IPS-11a (cell line): Measurements from ENCODE around the gene C1orf185.
"Not testable (repeated sequence)": the region's sequence is repeated elsewhere in the genome, so short reads cannot be mapped to it uniquely, and the experiment has no call there.

Source experiments
- H3K4me3 ChIP-seq: one replicate; pipeline ENCODE4 v1.5.1; 2013; ENCODE audit warnings: low read depth, low read length, control low read depth

The C1orf185 gene

DNA sequence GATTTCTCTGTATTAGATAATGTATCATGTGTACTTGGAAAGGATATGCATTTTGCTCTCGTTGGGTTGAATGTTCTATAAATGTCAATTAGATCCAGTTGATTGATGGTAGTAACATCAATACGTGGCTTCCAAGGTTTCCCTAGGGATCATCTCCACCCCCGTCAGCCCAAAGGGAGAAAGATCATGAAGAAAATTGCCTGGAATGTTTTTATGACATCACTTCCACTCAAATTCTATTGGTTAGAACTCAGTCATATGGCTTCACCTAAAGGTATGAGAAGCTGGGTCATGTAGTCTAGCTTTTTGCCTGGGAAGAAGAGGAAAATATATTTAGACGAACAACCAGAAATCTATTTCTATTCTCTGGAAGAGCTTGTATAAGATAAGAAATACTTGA is at the start of gene C1orf185:
Gene C1orf185 (plus strand): TSS at position 253 of the 400 bp plus-strand sequence. CDS start 6 bp downstream, at position 259.
- H3K4me3 ChIP-seq, result no peak within 1 kb of the TSS

DNA sequence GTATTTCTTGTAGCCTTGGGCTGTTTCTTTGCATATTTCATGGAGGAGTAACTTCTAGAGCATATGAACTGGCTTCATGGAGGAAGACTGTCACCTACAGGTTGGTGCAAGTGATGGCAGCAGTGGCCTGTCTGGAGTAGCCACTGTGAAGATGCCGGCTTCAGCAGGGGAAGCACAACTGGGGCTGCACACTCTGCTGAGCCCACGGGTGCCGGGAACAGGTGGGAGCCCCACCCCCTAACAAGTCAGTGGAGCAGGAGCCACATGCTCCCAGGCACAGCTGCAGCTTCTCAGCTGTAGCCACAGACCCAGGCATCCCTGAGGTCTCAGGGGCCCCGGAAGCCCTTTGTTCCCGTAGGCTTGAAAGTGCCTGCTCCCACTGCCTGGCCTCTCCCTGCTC is 43.2 kb upstream of the C1orf185 start:
- H3K4me3 ChIP-seq, result no peak overlapping the region

DNA sequence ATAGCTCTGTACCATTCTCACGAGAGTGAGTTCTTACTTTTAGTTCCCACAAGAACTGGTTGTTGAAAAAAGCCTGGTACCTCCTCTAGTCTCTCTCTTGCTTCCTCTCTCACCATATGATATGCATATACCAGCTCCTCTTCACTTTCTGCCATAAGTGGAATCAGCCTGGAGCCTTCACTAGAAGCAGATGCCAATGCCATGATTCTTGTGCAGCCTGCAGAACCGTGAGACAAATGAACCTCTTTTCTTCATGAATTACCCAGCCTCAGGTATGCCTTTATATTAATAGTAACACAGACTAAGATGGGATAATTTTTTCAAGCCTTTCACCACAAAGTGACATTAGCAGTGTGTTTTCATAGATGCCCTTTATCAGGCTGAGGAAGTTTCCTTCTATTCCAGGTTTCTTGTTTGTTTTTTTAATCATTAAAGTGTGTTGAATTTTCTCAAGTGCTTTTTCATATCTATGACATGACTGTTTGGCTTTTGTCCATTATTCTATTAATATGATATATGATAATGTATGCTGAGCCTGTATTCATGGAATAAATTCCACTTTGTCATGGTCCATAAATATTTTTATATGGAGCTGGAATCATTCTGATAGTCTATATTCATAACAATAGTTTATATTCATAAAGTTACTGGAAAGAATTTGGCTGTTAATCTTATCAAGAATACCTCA is 40.7 kb upstream of the C1orf185 start:
- H3K4me3 ChIP-seq, result no peak overlapping the region

DNA sequence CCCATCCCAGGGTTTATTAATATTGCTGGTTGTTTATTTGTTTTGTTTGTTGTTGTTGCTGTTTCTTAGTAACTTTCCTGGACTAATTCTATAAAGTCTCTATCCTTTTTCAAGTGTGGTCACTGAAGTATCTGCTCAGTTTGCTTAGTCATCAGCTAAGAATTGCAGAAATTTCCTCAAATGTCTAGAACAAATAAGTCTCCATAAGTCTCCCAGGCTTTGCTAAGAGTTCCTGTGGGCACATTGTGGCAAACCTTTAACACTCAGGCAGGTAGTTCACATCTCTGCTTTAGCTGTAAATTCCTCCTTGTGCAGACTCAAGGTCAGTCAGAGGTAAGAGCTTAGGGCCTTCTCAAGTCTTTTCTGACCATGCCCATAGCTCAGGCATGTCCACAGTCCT is 38.9 kb upstream of the C1orf185 start:
- H3K4me3 ChIP-seq, result no peak overlapping the region

DNA sequence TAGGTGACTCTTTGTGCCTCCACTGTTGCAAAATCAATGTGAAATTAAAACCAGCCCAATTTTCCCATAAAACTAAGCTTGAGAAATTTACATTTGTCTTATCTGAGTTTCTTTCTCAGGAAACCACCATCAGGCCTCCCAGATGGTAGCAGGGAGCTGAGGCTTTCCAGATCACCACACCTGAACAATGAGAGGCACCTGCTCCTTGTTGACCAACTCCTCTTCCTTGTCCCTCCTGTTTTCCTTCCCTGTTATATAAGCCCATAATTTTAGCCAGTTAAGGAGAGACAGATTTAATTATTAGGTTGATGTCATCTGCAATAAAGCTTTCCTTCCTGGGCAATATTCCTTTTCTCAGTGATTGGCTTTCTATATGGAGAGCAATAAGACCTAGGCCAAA is 32.0 kb upstream of the C1orf185 start:
- no peak overlapping the region for H3K4me3 ChIP-seq

DNA sequence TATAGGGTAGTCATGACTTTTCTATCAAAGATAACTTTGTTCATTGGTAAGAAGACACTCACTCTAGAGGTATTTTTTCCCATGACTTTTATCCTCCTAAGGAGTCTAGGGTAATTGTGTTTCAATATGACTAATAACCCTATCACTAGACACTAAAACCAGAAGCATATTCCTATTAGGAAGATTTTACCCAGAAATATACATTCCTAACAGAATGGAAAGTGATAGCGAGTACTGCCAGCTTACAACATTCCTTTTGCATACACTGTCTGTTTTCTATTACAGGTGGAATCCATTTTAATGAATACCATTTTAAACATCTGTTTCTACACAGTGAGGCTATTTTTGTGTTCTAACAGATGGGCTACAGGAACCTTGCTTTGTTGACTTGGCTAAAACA is 31.4 kb upstream of the C1orf185 start:
- H3K4me3 ChIP-seq, result no peak overlapping the region

DNA sequence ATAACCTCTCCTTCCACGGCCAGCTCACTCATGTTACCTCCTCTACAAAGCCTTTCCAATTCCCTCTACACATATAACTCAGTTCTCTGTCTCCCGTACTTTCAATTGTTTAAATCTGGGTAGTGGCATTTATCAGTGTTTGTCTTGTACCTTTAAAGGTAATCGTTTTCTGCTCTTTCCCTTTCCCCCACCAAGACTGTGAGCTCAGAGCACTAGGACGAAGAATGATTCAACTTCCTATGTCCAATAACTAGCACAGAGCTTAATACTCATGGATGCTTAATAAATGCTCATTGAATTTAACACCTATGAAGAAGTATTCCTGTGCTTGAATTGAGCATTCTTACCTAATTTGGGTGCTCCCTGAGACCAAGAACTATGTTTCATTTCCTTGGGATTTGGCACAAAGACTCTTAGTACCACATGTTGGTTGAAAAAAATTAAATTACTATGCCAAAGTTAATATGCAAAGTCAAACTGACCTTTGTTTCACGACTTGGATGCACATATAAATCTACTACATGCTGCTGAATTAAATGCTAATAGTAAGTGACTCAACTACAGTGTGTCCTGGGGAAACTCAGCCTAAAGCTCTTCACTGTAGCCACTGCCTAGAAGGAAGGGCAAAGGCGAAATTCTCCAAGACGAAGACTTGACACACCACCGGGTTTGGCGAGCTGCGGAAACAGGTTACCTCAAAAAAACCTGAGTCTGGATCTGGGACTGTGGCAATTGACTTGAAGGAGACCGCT is 30.6 kb upstream of the C1orf185 start:
- no peak overlapping the region for H3K4me3 ChIP-seq

DNA sequence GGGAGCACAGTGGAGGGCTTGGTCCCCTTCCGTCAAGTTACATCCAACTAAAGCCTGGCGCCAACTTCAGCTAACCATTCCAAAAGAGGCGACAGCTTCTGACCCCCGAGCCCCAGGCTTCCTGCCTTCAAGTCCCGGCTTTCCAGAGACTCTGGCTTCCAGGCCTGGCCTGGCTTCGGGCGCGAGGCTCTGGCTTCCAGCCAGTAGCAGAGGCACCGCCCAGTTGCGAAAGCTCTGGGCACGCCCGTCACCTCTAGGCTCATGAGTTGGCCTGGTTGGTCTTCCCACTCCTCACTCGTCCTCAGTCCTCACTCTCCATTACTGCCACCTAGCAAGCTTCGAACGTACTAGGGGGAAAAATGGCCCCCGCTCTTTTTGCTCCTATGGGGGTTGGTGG is 30.0 kb upstream of the C1orf185 start:
- H3K4me3 ChIP-seq, result no peak overlapping the region

DNA sequence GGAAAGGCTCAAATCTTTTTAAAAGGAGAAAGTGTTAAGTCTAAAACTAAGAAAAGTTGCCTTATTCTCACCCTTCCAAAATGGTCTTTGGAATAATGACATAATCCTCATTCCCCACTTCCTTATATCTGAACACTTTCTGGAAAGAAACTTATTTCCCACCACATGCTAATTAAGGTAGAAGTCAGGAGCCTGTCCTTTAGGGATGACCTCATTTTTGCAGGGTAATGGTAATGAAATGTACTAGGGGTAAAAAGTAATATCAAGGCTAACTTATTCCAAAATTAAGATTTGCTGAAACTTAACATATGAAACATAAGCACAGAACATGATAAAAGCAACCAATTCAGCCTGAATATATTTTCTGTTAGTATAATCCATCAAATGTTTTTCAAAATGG is 29.4 kb upstream of the C1orf185 start:
- no peak overlapping the region for H3K4me3 ChIP-seq

DNA sequence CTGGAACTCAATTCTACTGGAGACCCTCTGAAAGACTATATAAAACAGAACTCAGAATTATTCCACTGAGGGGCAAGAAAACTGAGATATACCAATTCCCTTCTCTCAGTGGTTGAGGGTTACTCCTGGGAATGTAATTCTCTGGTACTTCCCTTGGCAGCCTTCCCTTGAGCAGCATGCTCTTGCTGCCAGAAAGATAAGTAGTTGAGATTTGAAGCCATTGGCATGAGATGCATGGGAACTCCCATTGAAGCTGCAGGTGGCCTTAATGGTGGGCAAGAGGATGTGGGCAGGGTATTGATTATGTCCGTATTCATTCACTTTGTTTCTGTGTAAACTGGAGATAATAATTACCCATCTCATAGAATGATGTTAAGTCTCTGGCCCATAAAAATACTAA is 28.6 kb upstream of the C1orf185 start:
- H3K4me3 ChIP-seq, result no peak overlapping the region

DNA sequence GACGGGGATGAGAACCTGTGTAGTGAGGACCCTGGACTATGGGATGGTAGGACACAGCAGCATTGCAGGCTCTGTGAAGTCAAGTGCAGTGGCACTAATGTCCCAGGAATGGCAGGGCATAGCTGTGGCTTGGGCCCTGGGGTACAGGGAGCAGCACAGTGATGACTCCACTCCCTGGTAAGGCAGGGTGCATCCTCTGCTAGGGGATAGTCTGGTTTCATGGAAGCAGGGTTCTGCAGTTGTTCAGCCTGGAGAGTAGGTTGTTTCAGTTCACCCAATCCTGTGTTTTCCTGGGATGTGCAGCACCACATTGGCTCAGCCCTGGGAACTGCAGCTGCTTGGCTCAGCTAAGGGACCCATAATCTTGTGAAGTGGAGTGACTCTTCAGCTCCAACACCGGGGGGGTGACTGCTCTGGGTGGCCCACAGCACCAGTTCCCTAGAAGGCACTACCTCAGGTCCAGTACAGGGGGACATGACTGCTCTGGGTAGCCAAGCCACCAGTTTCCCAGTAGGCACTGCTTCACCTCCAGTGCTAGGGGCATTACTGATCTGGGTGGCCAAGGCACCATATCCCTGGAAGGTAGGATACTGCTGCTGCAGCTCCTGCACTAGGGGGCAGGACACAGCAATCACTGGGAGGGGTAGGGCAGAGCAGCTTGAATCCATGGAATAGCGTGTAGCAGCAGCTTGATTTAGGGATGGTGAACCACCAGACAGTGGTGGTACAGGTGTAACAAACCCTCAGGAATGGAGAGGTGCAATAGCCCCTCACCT is 15.3 kb upstream of the C1orf185 start:
- no peak overlapping the region for H3K4me3 ChIP-seq

DNA sequence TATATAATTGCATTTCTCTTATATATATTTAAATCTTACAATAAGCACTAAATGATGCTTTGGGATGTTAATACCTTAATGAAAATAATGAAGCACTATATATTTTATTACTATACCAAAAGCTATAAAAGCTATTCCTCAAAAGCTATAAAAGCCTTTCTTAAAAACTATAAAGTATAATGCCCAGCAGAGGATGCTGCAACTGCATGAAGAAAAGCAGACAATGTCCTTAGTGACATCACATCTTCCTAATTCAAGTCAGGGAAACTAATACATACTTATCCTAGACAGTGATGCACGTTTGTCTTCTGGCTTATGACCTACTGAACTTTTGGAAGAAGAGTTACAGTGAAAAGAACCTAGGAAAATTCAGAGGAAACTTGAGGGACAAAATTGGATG is 13.6 kb upstream of the C1orf185 start:
- no peak overlapping the region for H3K4me3 ChIP-seq

DNA sequence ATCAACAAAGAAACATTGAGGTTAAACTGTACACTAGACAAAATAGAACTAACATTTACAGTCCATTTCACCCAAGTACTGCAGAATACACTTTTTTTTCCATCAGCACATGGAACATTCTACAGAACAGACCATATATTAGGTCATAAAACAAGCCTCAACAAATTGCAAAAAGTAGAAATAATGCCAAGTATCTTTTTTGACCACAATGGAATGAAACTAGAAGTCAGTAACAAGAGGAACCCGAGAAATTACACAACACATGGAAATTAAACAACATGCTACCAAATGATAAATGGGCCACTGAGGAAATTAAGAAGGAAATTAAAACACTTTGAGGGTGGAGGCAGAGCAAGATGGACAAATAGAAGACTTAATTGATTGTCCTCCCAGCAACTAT is 8.4 kb upstream of the C1orf185 start:
- no peak overlapping the region for H3K4me3 ChIP-seq

DNA sequence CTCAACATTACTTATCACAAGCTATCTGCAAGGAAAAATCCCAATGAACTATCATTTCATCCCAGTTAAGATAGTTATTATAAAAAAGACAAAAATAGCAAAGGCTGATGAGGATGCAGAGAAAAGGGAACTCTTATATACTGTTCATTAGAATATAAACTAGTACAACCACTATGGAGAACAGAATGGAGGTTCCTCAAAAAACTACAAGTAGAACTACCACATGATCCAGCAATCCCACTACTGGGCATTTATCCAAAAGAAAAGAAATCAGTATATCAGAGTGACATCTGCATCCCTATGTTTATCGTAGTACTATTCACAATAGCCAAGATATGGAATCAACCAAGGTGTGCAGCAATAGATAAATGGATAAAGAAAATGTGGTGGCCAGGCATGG is 4.9 kb upstream of the C1orf185 start:
- H3K4me3 ChIP-seq, result no peak overlapping the region

DNA sequence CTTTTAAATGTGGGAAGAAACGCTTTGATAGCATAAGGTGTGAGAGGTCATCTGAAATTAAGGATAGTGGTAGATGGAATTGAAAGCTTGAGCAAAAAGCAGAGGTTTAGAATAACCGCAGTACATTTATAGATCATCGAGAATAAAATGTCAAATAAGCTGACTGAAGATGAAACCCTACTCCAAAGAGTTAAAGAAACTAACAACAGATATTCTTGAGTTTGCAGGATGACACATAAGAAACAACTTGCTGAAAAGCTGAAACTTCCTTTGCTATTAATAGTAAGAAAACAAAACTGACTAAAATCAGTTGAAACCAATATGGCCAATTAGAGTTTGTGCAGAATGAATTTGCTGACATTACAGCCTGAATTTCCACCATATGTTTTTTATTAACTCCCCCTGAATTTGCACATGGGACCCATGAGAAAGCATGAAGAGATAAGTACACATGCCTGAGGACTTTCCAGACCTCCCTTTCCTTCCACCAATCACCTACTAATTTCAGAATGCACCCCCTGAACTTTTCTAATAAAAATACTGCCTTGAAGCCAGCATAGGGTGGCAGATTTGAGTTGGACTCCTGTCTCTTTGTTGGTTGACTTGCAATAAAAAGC is 1.7 kb upstream of the C1orf185 start:
- no peak overlapping the region for H3K4me3 ChIP-seq

DNA sequence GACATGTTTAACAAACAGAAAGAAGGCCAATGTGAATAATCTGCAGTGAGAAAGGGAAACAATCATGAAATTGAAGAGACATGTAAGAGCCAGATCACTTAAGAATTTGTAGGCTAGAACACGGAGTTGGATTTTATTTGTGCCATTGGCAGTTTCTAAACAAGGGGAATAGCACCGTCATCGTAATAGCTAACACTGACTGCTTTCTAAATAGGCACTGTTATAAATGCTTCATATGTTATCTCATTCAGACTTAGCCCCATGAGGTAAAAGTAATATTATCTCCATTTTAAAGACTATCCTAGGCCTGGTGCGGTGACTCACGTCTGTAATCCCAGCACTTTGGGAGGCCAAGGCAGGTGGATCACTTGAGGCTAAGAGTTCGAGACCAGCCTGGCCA is 12.1 kb downstream of the C1orf185 start:
- H3K4me3 ChIP-seq, result no peak overlapping the region

DNA sequence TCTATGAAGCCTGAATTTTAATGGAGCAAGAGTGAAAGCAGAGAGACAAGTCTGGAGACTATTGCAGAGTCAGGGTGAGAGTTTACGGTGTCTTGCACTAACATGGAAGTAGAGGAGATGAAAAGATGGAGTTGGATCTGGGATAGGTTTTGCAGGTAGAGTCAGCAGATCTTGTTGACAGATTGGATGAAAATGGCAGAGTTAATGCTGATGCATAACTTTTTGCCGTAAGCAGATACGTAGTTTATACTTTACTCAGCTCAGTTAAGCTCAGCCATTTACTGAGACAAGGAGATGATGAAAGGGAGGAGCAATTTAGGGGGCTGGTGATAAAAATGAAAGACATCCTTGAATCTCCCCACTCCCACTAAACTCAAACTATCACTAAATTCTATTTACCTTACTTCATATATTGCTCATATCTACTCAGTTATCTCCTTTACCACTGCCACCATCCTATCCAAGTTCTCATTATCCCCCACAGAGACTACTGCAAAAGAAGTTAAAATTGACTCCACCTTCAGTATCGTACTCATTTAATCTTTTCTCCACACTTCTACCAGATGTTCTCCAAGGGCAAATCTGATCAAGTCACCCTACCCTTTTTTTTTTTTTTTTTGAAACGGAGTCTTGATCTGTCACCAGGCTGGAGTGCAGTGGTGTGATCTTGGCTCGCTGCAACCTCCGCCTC is 13.8 kb downstream of the C1orf185 start:
- H3K4me3 ChIP-seq, result no peak overlapping the region

DNA sequence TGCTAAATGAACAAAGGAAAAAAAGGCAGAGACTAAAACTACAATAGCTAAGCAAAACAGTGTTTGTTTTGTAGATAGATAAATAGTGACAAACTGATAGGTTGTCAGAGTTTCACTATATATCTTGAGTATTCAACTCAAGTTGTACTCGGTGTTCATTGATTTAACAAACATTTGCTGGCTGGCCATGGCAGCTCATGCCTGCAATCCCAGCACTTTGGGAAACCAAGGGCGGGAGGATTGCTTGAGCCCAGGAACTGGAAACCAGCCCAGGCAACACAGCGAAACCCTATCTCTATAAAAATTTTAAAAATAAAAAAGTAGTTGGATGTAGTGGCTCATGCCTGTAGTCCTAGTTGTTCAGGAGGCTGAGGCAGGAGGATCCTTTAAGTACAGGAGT is 17.3 kb downstream of the C1orf185 start:
- no peak overlapping the region for H3K4me3 ChIP-seq

DNA sequence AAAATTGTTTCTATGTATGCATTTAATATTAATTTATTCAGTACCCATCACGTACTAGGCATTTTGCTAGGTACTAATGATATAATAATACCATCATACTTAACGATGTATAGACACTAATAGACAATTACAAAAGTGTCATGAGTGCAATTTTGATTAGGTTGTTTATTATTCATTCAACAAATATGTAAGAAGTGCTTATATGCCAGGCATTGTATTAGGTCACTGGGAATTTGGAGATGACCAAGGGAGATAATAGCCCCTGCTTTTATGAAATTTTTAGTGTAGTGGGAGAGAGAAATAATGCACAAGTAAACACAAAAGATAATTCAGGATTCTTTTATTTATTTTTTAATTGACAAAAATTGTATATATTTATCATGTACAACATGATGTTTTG is 18.6 kb downstream of the C1orf185 start:
- H3K4me3 ChIP-seq, result no peak overlapping the region

DNA sequence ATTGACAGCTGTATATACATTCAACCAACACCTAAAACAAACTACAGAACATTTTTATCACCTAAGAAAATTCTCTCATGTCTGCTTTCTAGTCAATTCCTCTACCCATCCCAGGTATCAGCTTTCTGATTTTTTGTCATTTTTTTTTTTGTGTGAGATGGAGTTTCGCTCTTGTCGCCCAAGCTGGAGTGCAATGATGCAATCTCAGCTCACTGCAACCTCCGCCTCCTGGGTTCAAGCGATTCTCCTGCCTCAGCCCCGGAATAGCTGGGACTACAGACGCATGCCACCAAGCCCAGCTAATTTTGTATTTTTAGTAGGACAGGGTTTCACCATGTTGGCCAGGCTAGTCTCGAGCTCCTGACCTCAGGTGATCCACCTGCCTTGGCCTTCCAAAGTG is 25.1 kb downstream of the C1orf185 start:
- not testable (repeated sequence) for H3K4me3 ChIP-seq

DNA sequence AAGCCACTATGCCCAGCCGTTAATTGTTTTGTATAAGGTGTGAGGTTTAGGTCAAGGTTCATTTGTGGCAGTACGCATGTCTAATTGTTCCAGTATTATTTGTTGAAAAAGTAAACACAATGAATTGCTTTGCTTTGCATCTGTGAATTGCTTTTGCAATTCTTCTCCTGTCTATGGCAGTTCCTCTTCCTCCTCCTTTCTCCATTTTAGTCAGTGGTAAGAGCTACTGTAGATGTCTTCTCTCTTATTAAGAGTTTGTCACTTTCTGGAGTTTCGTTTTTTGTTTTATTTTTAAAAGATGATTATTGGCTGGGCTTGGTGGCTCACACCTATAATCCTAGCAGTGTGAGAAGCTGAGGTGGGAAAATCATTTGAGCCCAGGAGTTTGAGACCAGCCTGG is 29.2 kb downstream of the C1orf185 start:
- H3K4me3 ChIP-seq, result no peak overlapping the region
